Stimulated activated CD4-positive, alpha-beta T cell treated with anti-CD3 and anti-CD28 coated beads, TNF-alpha, amount 100 ng/mL, for 4 hours (primary cell): Measurements from ENCODE around the gene PRKCZ.

Experiments used
- DNase-seq, 3 experiments: peaks; one replicate each; pipeline ENCODE4 v3.0.0-alpha.2; 2020; ENCODE audit warnings: low read depth in 3 of 3

Gene PRKCZ

DNA sequence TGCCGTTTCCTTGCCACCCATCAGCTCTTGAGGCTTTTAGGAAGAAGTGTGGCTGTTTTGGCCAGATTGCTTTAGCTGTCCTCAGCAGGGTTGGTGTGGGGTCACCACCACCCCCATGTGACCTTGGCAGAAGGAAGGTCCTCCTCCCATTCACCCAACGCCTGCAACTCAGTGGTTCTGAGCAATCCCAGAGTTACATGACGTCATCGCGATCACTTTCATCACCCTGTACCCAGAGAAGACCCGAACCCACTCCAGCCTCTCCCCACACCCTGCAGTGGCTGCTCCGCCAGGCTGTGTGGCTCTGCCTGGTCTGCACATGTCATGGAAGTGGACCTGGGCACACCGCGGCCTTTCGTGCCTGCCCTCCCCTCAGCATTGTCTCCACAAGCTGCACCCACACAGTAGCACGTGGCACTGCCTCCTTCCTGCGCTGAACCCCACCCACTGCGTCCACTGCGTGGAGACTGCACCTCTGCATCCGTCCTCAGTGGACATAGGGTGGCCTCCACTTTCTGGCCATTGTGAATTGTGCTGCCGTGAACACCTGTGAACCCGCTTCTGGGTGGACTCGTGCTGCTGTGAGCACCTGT, 127.8 kb downstream of the PRKCZ start:
- DNase-seq: no peak

DNA sequence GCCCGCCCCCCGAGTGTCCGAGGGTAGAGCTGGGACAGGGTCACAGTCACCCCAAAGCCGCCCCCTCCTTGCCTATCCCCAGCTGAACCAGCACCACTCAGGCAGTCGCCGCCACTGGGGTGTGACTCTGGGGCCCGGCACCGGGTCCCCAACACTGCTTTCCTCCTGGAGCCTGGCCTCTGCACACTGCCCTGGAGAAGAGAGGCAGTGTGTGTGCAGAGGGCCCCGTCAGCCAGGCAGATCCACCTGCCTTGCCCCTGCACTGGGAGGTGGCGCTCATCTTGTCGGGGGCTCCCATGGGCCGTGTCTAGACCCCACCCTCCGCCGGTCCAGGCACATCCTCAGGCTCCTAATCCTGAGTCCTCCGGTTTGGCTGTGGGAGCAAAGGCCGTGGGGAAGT, 128.7 kb downstream of the PRKCZ start:
- no peak for DNase-seq

DNA sequence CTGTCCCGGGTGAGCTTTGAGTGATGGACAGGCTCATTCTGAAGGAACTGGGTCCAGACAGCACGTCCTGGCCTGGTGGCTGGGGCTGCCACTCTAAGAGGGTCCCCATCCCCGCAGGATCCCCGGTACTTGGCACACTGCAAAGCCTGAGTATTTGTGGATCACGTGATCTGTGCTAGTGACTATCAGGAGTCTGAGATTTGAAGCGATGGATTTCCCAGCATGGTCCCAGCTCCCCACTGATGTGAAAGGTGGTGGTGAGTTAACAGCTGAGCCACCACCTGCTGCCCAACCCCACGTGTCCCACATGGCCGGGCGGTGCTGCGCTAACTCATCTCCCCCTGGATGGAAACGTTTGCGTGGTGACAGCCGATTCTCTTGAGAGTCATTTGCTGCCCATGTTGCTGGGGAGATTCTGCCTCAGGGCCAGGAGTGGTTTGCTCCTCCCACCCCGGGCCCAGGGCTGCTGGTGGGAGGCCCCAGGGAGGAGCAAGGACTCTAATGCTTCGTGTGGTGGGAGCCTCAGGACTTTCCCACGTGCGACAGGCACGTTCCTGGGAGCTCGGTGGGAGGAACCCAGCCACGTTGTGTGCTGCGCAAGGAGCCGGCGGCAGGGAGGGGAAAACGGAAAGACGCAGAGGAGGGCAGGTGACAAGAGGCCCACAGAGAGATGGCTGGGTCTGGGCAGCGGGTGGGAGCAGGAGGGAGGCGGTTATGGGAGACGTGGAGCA, 129.2 kb downstream of the PRKCZ start:
- DNase-seq: no peak

DNA sequence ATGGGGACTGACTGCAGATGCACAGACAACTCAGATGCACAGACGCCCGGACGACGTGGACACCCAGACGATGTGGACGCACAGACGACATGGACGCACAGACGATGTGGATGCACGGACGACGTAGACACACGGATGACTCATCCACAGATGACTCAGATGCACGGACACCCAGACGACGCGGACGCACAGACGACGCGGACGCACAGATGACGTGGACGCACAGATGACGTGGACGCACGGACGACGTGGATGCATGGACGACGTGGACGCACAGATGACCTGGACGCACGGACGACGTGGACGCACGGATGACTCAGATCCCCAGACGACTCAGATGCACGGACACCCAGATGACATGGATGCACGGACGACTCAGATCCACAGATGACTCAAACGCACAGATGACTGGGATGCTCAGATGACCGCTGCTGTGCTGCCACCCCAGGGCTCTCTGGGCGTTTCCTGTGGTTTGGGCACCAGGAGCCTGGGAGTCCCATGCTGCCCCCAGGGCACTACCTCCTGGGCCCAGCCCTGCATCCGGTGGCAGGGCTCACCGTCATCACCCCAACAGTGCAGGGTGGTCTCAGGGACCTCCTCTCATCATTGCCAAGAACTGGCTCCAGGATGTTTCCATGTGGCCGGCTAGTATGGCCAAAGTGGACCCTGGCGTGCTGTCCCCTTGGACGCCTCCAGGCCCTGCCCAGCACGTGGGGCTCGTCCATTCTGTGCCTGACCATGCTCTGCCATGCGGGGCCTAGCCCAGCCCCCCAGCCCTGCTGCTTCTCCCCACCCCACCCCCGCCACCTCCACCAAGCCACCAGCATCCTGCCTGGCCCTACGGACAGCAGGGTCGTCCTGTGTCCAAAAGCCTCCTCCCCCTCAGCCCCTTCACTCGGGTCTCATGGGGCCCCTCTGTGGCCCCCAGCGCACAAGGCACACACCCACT, 130.4 kb downstream of the PRKCZ start:
- DNase-seq: no peak

DNA sequence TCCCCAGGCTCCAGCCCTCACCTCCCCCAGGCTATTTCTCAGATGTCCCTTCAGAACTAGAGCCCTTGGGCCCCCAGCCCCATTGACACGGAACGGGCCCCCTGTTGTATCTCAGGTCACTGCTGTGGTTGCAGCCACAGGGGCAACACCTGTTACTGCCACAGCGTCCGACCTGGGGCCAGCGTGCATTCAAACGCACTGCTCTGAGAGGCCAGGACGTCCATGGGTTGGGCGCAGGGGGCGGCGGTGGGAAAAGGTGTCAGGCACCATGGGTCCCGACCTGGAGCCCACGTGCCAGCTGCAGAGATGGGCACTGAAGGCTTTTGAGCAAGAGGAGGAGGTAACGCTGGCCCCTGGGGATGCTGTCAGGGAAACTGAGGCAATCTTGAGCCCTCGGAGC, 131.1 kb downstream of the PRKCZ start:
- DNase-seq: no peak

DNA sequence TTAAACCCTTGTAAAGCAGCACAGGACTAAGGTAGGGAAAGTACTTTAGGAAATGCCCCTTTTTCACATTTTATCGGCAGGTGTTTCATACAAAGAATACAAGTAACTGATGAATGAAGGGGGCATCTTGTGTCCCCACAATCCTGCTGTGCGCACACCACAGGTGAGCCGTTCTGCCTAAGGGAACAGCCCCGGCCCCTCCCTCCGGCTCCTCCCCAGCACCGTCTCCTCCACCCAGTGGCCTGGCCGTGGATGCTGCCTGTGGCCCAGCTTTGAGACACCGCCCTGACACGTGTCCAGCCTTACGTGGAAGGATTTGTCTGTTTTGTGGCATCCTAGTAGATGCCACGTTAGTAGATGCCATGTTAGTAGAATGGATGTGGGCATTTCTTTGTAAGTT, 131.5 kb downstream of the PRKCZ start:
- no peak for DNase-seq

DNA sequence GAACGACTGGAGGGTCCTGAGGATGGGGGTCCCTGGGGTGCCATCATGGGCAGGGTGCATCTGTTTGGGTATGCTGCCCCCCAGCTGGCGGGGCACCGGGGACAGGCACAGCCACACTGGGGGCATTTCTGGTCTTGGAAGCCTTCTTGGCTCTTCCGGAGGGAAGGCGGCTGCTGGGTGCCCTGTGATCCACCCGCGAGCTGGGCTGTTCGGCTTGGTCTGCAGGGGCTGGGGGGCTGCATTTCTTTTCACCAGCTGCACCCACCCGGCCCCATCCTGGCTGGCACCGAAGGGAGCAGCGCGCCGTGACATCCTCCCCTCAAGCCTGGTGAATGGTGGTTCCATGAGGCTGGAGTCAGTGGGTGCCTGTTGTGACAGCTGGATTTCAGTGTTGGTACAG, 132.2 kb downstream of the PRKCZ start:
- DNase-seq: no peak

DNA sequence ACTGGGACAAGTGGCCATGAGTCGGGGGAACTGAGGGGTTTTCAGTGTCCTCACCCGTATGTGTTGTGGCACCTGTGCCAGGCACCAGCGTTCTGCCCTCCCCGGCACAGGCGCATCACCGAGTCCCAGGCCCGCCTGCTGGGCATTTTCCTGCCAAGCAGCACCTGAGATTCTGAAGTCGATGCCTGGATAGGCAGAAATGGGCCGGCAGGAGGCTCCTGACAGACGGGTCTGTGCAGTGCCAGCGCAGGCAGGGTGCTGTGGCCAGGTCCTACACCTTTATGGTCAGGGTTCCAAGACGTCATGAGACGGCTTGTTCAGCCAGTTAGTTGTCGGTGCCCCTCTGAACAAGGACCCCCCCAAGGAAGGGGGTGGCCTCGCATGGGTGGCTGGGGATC, 133.7 kb downstream of the PRKCZ start:
- DNase-seq: no peak

DNA sequence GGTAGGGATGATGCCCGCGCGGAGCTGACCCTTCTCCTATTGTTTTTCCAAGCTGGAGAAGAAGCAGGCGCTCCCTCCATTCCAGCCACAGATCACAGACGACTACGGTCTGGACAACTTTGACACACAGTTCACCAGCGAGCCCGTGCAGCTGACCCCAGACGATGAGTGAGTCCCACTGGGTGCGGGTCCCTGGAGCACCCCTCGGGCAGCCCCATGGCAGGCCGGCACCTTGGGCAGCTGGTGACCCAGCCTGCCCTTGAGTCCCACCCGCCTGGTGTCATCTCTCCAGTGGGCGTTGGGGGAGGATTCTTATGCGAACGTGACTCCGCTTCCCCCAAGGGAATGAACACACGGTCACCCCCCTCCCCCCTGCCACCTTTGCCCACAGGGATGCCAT, 134.3 kb downstream of the PRKCZ start:
- DNase-seq: no peak

DNA sequence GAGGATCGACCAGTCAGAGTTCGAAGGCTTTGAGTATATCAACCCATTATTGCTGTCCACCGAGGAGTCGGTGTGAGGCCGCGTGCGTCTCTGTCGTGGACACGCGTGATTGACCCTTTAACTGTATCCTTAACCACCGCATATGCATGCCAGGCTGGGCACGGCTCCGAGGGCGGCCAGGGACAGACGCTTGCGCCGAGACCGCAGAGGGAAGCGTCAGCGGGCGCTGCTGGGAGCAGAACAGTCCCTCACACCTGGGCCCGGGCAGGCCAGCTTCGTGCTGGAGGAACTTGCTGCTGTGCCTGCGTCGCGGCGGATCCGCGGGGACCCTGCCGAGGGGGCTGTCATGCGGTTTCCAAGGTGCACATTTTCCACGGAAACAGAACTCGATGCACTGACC, 134.7 kb downstream of the PRKCZ start:
- no peak for DNase-seq

DNA sequence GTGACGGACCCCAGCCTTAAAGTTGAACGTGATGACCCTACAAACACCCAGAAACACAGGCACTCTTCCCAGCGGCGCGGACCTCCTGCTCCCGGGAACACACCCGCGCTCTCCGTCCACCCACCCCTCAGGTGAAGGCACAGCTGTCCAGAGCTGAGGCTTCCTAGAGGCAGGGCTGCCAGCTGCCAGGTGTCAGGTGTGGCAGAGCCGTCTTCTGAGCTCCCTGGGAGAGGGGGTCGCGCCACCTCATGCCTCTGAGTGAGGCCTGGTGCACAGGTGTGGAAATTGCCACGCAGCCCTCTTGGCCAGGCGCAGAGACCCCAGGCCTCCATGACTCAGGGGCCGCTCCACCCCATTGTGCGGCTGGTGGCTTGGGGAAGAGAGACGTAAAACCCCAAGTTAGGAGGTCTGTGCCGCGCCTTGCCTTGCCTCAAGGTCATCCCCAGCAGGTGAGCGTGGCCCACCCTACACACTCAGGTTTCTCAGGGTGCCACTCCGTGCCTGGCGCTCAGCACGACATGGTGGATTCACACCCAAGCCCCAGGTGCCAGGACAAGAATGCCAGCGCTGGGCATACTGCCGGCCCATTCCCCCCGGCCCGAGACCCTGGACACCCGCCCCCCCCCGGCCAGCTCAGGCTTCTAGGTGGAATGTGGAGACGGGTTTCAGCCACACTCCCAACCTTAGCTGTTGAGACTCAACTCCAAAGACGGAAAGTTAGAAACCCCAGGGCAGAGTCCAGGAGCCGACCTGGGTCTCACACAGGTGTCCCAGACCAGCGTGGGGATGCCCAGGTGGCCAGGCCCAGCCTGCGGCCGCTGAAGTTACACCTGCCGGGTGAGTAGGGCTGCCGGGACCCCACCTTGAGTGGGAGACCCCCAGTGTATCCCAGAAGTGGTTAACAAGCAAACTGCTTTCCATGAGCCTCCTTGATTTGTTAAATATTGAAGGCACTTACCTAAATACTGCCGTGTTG, 136.0 kb downstream of the PRKCZ start:
- DNase-seq: no peak

DNA sequence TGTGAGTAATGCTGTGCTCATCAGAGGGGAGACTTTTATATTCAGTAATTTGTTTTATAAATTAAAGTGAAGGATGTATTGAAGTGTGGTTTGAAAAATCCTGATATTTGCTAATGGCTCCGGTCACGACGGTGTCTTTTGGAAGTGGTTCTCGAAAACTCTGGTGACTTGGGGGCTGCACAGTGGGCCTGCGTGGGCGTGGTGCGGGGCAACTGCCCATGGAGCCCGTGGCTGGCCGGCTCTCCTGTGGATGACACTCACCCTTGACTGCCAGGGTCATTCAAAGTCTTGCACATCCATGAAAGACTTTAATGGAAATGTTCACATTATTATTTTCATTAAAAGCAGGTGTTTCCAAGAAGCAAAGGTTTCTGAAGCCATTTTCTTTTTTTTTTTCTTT, 136.7 kb downstream of the PRKCZ start:
- DNase-seq: no peak

DNA sequence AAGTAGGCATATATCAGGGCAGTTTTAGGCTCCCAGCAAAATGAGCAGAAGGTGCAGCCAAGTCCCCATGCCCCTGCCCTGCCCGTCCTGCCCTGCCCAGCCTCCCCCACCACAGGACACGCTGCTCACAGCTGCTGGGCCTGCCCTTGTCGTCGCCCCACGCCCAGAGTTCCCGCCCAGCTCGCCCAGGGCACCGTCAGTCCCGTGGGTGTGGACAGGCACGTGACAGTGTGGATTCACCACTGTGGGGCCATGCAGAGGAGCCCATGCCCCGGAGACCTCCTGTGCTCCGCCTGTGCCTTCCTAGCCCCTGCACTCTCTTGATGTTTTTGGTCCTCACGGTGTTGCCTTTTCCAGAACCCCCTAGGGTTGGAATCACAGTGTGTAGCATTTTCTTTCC, 137.4 kb downstream of the PRKCZ start:
- no peak for DNase-seq

DNA sequence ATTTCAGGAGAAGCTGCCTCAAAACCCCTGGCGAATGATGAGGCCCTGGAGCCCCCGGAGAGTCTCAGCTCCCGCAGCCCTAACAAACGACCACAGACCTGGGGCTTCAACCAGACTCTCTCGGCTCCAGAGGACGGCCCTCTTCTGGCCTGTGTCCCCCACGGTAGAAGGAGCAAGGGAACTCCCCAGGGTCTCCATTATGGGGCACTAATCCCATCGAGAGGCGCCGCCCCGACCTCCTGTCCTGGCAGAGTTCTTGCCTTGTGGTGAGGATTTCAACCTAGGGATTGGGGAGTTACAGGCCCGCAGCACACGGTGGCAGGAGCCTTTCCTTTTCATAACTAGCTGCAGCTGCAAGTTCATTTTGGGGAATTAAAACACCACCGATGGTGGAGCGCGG, 138.1 kb downstream of the PRKCZ start:
- no peak for DNase-seq

DNA sequence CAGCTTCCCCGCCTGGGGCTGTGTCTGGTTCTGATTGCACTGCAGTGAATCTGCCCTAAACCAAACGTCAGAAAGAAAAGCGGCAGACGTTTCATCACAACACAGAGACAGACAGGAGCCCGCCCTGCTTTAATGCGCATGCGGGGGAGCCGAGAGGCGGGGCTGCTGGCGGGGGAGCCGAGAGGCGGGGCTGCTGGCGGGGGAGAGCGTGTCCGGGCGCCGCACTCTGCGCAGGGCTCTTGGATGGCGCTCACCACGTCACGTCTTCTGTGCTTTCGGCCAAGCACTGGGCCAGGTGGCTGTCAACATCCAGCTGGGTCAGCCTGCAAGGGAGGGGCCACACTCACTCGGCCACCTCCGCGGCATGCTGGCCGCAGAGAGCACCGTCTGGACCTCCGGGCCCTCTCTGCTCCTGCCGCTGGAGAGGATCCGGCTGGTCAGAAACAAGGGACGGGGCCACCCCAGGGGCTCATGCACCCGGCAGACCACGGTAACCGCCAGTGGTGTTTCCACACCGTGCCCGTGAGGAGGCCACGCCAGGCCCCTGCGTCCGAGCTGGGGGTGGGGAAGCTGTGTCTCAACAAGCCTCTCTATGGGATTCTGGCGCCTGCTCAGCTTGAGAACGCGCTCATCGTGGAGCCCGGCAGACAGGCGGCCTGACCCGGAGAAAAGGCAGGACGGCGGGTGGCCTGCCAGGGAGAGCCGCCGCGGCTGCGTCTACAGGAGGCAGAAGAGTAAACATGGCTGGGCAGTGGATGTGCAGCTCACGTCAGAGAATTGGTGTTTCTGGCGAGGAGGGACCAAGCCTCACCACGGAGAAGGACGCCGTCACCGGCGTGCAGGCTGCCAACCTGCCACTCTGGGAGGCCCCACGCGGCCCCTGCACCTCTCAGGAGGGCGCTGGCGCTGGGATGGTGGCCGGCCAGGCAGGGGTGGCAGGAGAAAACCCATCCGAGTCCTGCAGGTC, 139.5 kb downstream of the PRKCZ start:
- peak; percentile 78 to 85 (median 82) for DNase-seq

DNA sequence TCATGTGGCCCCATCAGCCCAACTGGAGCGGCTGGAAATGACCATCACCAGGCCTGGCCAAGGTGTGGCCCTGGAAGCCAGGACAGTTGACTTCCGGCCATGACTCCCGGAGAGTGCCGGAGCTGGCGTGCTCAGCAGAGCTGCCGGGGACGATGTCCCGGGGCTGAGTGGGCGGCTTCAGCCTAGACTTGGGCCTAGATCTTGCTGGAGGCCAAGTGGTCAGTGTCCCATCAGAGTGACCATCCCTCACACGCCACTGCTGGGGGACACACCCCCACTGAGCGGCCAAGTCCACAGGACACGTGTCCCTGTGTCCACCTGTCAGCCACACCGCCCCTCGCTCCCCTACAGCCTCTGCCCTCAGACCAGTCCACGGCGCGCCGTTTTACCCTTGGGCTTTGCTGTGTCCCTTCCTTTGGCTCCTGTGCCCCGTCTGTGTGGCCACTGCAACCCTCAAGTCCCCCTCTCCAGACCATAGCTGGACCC, 140.3 kb downstream of the PRKCZ start:
- no peak for DNase-seq

DNA sequence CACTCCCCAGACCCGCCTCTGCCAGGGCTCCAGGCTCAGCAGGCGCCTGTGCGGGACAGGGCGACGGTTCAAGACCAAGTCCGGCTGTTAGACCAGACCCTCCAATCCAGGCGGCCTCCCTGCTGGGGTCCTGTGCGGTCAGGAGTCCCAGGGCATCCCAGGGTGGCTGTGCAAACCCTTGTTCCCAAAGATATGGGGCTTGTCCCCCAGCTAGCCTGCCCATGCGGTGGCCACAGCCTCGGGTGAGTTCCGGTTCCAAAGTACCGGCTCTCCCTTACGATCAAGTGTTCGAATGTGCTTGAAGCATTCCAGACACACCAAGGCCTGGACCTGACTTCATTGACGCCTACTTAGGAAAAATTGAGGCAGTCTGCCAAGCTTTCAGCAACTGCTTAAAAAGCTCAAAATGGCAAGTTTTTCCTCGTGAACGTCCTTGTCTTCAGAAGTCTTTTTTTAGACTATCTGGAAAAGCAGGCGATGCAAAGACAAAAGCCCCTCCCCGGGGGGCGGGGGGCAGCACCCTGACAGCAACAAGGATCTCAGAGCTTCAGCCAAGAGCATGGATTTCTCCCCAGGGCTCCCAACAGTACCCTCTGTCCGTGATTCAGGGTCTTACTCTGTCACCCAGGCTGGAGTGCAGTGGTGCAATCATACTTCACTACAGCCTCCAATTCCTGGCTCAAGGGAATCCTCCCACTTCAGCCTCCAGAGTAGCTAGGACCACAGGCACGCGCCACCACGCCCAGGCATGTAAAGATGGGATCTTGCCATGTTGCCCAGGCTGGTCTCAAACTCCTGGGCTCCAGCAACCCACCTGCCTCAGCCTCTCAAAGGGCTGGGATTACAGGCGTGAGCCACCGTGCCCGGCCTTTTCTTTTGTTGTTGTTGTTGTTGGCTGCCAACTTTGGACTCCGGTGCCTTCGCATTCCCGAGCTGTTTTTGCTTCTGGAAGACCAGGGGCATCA, 142.1 kb downstream of the PRKCZ start:
- DNase-seq: no peak

DNA sequence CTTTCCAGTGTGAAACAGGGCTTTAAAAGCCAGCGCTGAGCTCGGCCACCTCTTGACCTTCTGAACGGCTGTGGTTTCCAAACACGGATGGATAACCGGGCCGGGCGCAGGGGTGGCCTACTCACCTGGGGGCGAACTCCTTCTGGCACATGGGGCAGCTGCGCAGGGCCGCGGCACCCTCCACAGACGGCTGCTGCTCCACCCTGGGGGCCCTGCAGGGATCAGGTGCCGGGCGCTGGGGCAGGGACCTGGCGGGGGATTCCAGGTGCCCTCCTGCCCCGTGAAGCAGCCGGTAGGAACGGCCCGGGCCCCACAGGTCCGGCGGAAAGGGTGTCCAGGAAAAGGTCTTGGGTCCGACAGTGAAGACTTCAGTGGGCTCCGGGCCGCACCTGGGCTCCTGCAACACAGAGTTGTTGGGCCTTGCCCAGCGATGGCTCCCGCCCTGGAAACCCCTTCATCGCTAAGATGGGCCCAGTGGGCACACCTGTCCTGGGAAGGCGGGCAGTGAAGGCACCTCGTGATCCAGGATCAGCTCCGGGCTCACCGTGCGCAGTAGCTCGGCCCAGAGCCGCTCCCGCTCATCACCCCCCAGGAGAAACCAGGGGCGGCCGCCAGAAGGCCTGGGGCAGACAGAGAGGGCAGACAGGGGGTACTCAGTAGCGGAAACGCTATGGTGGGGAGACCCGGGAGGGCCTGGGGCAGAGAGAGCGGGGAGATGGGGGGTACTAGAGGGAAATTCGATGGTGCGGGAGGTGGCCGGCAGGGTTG, 143.5 kb downstream of the PRKCZ start:
- no peak for DNase-seq
